ENCODE data around the gene BORCS8.
A peak's percentile ranks its signal among the peaks of the same experiment; 100 is the strongest.
"Not testable (repeated sequence)": the region's sequence is repeated elsewhere in the genome, so short reads cannot be mapped to it uniquely, and the experiment has no call there.

BORCS8 gene

GRCh38 chr19:19181488-19181998, 10.4 kb downstream of the BORCS8 start:
- TF ChIP-seq YY1 (IDR thresholded peaks at IDR 0.05; ENCODE audit: insufficient read depth, insufficient read length) = no peak
- TF ChIP-seq SUZ12 (IDR thresholded peaks at IDR 0.05; ENCODE audit: extremely low read depth, insufficient read depth, insufficient read length) = no peak
- no peak for TF ChIP-seq ZNF274 (IDR thresholded peaks at IDR 0.05; ENCODE audit: low read depth, low read length)
- H3K36me3 ChIP-seq (ENCODE audit: insufficient read depth, insufficient read length, low read length) = peaks cover 63% of the 10 kb centered on the region

GRCh38 chr19:19179548-19180441, 12.2 kb downstream of the BORCS8 start:
- no peaks in the 10 kb centered on the region for H3K27me3 ChIP-seq (ENCODE audit: insufficient read depth, insufficient read length)
- no peak overlapping the region for H3K4me3 ChIP-seq (ENCODE audit: insufficient read length, low read depth)
- H3K9ac ChIP-seq (ENCODE audit: insufficient read length, low read depth) = peak overlapping the region; percentile 56
- peaks cover 9% of the 10 kb centered on the region; the same call in 1 of the 2 replicates for H3K9me3 ChIP-seq (ENCODE audit: insufficient read depth, low read length)
- TF ChIP-seq YY1 (IDR thresholded peaks at IDR 0.05; ENCODE audit: insufficient read depth, insufficient read length) = no peak
- peaks cover 5% of the 10 kb centered on the region for H3K4me1 ChIP-seq (ENCODE audit: insufficient read depth, insufficient read length)
- peaks cover 52% of the 10 kb centered on the region for H3K36me3 ChIP-seq (ENCODE audit: insufficient read depth, insufficient read length, low read length)
- no peak for DNase-seq (ENCODE audit: low read depth, low spot score)

More at GRCh38 chr19:19181488-19181998, 10.4 kb downstream of the BORCS8 start:
- Histone ChIP-seq H3K27me3 (ENCODE audit: insufficient read depth, insufficient read length) (no peaks in the 10 kb centered on the region), H3K9me3 (ENCODE audit: insufficient read depth, low read length) (peaks cover 9% of the 10 kb centered on the region; the same call in 1 of the 2 replicates), H3K4me1 (ENCODE audit: insufficient read depth, insufficient read length) (peaks cover 6% of the 10 kb centered on the region), H3K4me3 (ENCODE audit: insufficient read length, low read depth) (no peak overlapping the region), H3K9ac (ENCODE audit: insufficient read length, low read depth) (no peak overlapping the region)
- DNase-seq (ENCODE audit: low read depth, low spot score) = no peak

- Histone ChIP-seq H3K27me3 (ENCODE audit: insufficient read depth, insufficient read length) (no peaks in the 10 kb centered on the region), H3K4me1 (ENCODE audit: insufficient read depth, insufficient read length) (peaks cover 10% of the 10 kb centered on the region), H3K4me3 (ENCODE audit: insufficient read length, low read depth) (no peak overlapping the region), H3K36me3 (ENCODE audit: insufficient read depth, insufficient read length, low read length) (peaks cover 40% of the 10 kb centered on the region), H3K9me3 (ENCODE audit: insufficient read depth, low read length) (peaks cover 9% of the 10 kb centered on the region; the same call in 1 of the 2 replicates), H3K9ac (ENCODE audit: insufficient read length, low read depth) (no peak overlapping the region)
- TF ChIP-seq YY1 (IDR thresholded peaks at IDR 0.05; ENCODE audit: insufficient read depth, insufficient read length) = no peak
- TF ChIP-seq ZNF274 (IDR thresholded peaks at IDR 0.05; ENCODE audit: low read depth, low read length) = no peak
- no peak for TF ChIP-seq SUZ12 (IDR thresholded peaks at IDR 0.05; ENCODE audit: extremely low read depth, insufficient read depth, insufficient read length)
- no peak for DNase-seq (ENCODE audit: low read depth, low spot score)
Observed at GRCh38 chr19:19176950-19177349, 15.0 kb downstream of the BORCS8 start.

- not testable (repeated sequence) for H3K9me3 ChIP-seq (ENCODE audit: insufficient read depth, low read length); DNase-seq (ENCODE audit: low read depth, low spot score); H3K4me3 ChIP-seq (ENCODE audit: insufficient read length, low read depth); H3K9ac ChIP-seq (ENCODE audit: insufficient read length, low read depth)
- Histone ChIP-seq H3K27me3 (ENCODE audit: insufficient read depth, insufficient read length) (peaks cover 32% of the 10 kb centered on the region), H3K4me1 (ENCODE audit: insufficient read depth, insufficient read length) (peaks cover 19% of the 10 kb centered on the region), H3K36me3 (ENCODE audit: insufficient read depth, insufficient read length, low read length) (peaks cover 12% of the 10 kb centered on the region)
Observed at GRCh38 chr19:19173243-19173642, 18.7 kb downstream of the BORCS8 start.

- Histone ChIP-seq H3K4me1 (ENCODE audit: insufficient read depth, insufficient read length) (peaks cover 19% of the 10 kb centered on the region), H3K4me3 (ENCODE audit: insufficient read length, low read depth) (no peak overlapping the region), H3K9me3 (ENCODE audit: insufficient read depth, low read length) (no peaks in the 10 kb centered on the region), H3K27me3 (ENCODE audit: insufficient read depth, insufficient read length) (peaks cover 41% of the 10 kb centered on the region), H3K36me3 (ENCODE audit: insufficient read depth, insufficient read length, low read length) (peaks cover 8% of the 10 kb centered on the region), H3K9ac (ENCODE audit: insufficient read length, low read depth) (peak overlapping the region; percentile 52)
- no peak for DNase-seq (ENCODE audit: low read depth, low spot score)
- TF ChIP-seq ZNF274 (IDR thresholded peaks at IDR 0.05; ENCODE audit: low read depth, low read length) = no peak
Observed at GRCh38 chr19:19171821-19172532, 20.0 kb downstream of the BORCS8 start.

- TF ChIP-seq YY1 (IDR thresholded peaks at IDR 0.05; ENCODE audit: insufficient read depth, insufficient read length) = no peak
- no peak for TF ChIP-seq SUZ12 (IDR thresholded peaks at IDR 0.05; ENCODE audit: extremely low read depth, insufficient read depth, insufficient read length)
- TF ChIP-seq ZNF274 (IDR thresholded peaks at IDR 0.05; ENCODE audit: low read depth, low read length) = no peak
- Histone ChIP-seq H3K27me3 (ENCODE audit: insufficient read depth, insufficient read length) (peaks cover 41% of the 10 kb centered on the region), H3K9me3 (ENCODE audit: insufficient read depth, low read length) (no peaks in the 10 kb centered on the region), H3K36me3 (ENCODE audit: insufficient read depth, insufficient read length, low read length) (no peaks in the 10 kb centered on the region), H3K4me1 (ENCODE audit: insufficient read depth, insufficient read length) (peaks cover 19% of the 10 kb centered on the region), H3K9ac (ENCODE audit: insufficient read length, low read depth) (peak overlapping the region; percentile 43), H3K4me3 (ENCODE audit: insufficient read length, low read depth) (no peak overlapping the region)
- no peak for DNase-seq (ENCODE audit: low read depth, low spot score)
Observed at GRCh38 chr19:19170873-19171672, 20.9 kb downstream of the BORCS8 start.

Measured in NT2/D1 (cell line).